ENCODE results near the gene CAMKK2. TPM values are rescaled to one million over a fixed set of nuclear protein-coding genes. Genes with fewer than 3 reads are reported as not detected.
"Not testable (repeated sequence)": the region's sequence is repeated elsewhere in the genome, so short reads cannot be mapped to it uniquely, and the experiment has no call there.

Gene CAMKK2
- total RNA-seq, 4 donors from 2014 or later = 18.4 to 25.8 (median 25.0) TPM

DNA sequence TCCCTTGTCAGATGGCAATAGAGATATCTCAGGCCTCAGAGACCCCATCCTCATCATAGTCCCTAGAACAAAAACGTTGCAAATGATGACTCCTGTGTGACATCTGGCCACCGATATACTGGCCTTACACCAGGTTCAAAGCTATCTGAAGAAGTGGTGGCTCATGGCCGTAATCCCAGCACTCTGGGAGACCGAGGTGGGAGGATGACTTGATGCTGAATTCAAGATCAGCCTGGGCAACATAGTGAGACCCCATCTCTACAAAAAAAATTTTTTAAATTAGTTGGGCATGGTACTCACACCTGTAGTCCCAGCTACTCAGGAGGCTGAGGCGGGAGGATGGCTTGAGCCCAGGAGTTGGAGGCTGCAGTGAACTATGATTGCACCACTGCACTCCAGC is 13.1 kb downstream of the CAMKK2 start:
- Histone ChIP-seq H3K36me3 (no peaks in the 10 kb centered on the region), H3K4me1 (peaks cover 23% of the 10 kb centered on the region), H3K27ac (no peak overlapping the region), H3K27me3 (no peaks in the 10 kb centered on the region), H3K9me3 (no peaks in the 10 kb centered on the region), H3K4me3 (no peak overlapping the region)
- DNase-seq (ENCODE audit: low spot score in 2 of 2) = no peak
- TF ChIP-seq POLR2AphosphoS5 (IDR thresholded peaks at IDR 0.05) (no peak), POLR2A (IDR thresholded peaks at IDR 0.05) (no peak), EP300 (IDR thresholded peaks at IDR 0.05) (no peak)
- TF ChIP-seq, protein P1, sequence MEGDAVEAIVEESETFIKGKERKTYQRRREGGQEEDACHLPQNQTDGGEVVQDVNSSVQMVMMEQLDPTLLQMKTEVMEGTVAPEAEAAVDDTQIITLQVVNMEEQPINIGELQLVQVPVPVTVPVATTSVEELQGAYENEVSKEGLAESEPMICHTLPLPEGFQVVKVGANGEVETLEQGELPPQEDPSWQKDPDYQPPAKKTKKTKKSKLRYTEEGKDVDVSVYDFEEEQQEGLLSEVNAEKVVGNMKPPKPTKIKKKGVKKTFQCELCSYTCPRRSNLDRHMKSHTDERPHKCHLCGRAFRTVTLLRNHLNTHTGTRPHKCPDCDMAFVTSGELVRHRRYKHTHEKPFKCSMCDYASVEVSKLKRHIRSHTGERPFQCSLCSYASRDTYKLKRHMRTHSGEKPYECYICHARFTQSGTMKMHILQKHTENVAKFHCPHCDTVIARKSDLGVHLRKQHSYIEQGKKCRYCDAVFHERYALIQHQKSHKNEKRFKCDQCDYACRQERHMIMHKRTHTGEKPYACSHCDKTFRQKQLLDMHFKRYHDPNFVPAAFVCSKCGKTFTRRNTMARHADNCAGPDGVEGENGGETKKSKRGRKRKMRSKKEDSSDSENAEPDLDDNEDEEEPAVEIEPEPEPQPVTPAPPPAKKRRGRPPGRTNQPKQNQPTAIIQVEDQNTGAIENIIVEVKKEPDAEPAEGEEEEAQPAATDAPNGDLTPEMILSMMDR (IDR thresholded peaks at IDR 0.05) = no peak
- 93% methylated on average over 5 of the region's 5 CpGs for WGBS

- not testable (repeated sequence) for H3K9me3 ChIP-seq; H3K27ac ChIP-seq; H3K36me3 ChIP-seq; DNase-seq (ENCODE audit: low spot score in 2 of 2); H3K27me3 ChIP-seq; H3K4me3 ChIP-seq
- peaks cover 23% of the 10 kb centered on the region for H3K4me1 ChIP-seq
- 97% methylated on average over 10 of the region's 11 CpGs for WGBS
Measured at GRCh38 chr12:121282910-121283309, 13.6 kb downstream of the CAMKK2 start.

GRCh38 chr12:121282072-121282742 is 14.3 kb downstream of the CAMKK2 start:
- Histone ChIP-seq H3K27me3 (no peaks in the 10 kb centered on the region), H3K36me3 (no peaks in the 10 kb centered on the region), H3K4me1 (peaks cover 26% of the 10 kb centered on the region), H3K9me3 (no peaks in the 10 kb centered on the region), H3K27ac (no peak overlapping the region), H3K4me3 (no peak overlapping the region)
- TF ChIP-seq POLR2AphosphoS5 (IDR thresholded peaks at IDR 0.05) = no peak
- TF ChIP-seq, protein P1 (IDR thresholded peaks at IDR 0.05) = no peak
- TF ChIP-seq EP300 (IDR thresholded peaks at IDR 0.05) = no peak
- no peak for TF ChIP-seq POLR2A (IDR thresholded peaks at IDR 0.05)
- no peak for DNase-seq (ENCODE audit: low spot score in 2 of 2)
- WGBS = 90% methylated on average over 10 of the region's 10 CpGs

GRCh38 chr12:121281116-121281515 is 15.4 kb downstream of the CAMKK2 start:
- not testable (repeated sequence) for H3K27me3 ChIP-seq; DNase-seq (ENCODE audit: low spot score in 2 of 2); H3K27ac ChIP-seq; H3K4me3 ChIP-seq; H3K9me3 ChIP-seq; H3K36me3 ChIP-seq
- peaks cover 27% of the 10 kb centered on the region for H3K4me1 ChIP-seq
- WGBS = 92% methylated on average over 13 of the region's 14 CpGs

DNA sequence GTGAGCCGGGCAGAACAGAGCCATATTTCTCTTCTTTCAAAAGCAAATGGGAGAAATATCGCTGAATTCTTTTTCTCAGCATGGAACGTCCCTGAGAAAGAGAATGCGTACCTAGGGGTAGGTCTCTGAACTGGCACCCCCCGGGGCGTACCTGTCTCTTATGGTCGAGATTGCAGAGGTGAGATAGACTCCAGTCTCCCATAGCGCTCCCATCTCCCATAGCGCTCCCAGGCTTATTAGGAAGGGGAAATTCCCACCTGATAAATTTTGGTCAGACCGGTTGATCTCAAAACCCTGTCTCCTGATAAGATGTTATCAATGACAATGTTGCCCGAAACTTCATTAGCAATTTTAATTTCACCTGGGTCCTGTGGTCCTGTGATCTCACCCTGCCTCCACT is 16.0 kb downstream of the CAMKK2 start:
- peaks cover 27% of the 10 kb centered on the region for H3K4me1 ChIP-seq
- not testable (repeated sequence) for H3K27ac ChIP-seq; H3K27me3 ChIP-seq; H3K9me3 ChIP-seq; DNase-seq (ENCODE audit: low spot score in 2 of 2); H3K4me3 ChIP-seq; H3K36me3 ChIP-seq
- 90% methylated on average over 11 of the region's 11 CpGs for WGBS

- H3K4me3 ChIP-seq = no peak overlapping the region
- H3K27ac ChIP-seq = peak overlapping the region; percentile 65
- 59% methylated on average over 8 of the region's 10 CpGs for WGBS
Measured at GRCh38 chr12:121279507-121279915, 17.0 kb downstream of the CAMKK2 start.

More at GRCh38 chr12:121279507-121279915, 17.0 kb downstream of the CAMKK2 start:
- Histone ChIP-seq H3K36me3 (peaks cover under 1% of the 10 kb centered on the region), H3K9me3 (no peaks in the 10 kb centered on the region), H3K4me1 (peaks cover 20% of the 10 kb centered on the region), H3K27me3 (no peaks in the 10 kb centered on the region)
- DNase-seq (ENCODE audit: low spot score in 2 of 2) = no peak
- no peak for TF ChIP-seq POLR2A (IDR thresholded peaks at IDR 0.05)
- no peak for TF ChIP-seq POLR2AphosphoS5 (IDR thresholded peaks at IDR 0.05)
- TF ChIP-seq, protein P1 (IDR thresholded peaks at IDR 0.05) = no peak
- no peak for TF ChIP-seq EP300 (IDR thresholded peaks at IDR 0.05)

All from suprapubic skin (tissue), 4 donors.